Effector memory CD4-positive, alpha-beta T cell (primary cell): Measurements from ENCODE around the gene PSMB5.
A peak's percentile ranks its signal among the peaks of the same experiment; 100 is the strongest.

ENCODE experiments used
- DNase-seq, 3 donors: peaks; one replicate each; pipeline ENCODE4 v3.0.0-alpha.2; 2020
- H3K27ac ChIP-seq: 2 replicates; pipeline ENCODE4 v1.7.0; 2013; ENCODE audit warnings: mild to moderate bottlenecking, low read length, moderate library complexity; ENCODE audit not compliant: insufficient read depth, poor library complexity, severe bottlenecking
- H3K27me3 ChIP-seq: replicated peaks from 2 replicates; pipeline ENCODE4 v1.7.0; 2013; ENCODE audit warnings: mild to moderate bottlenecking, low read length; ENCODE audit not compliant: insufficient read depth, control insufficient read depth, poor library complexity, severe bottlenecking
- H3K36me3 ChIP-seq: 2 replicates; pipeline ENCODE4 v1.7.0; 2013; ENCODE audit warnings: mild to moderate bottlenecking, low read length, moderate library complexity; ENCODE audit not compliant: control insufficient read depth, insufficient read depth
- H3K4me1 ChIP-seq: 2 replicates; pipeline ENCODE4 v1.7.0; 2013; ENCODE audit warnings: low read length, mild to moderate bottlenecking; ENCODE audit not compliant: control insufficient read depth, insufficient read depth, poor library complexity, severe bottlenecking
- H3K4me3 ChIP-seq: 2 replicates; pipeline ENCODE4 v1.7.0; 2013; ENCODE audit warnings: low read length, low read depth, mild to moderate bottlenecking; ENCODE audit not compliant: insufficient read depth, poor library complexity, severe bottlenecking
- H3K9me3 ChIP-seq: 2 replicates; pipeline ENCODE4 v1.7.0; 2013; ENCODE audit warnings: mild to moderate bottlenecking, low read length, moderate library complexity; ENCODE audit not compliant: control insufficient read depth
- total RNA-seq, 3 donors: gene quantifications; one replicate each; lab custom pipeline; 2026; lab: John Stamatoyannopoulos, UW

PSMB5 gene
- total RNA-seq, result 8.1 to 10.5 (median 9.1) reads per million in 3 donors

DNA sequence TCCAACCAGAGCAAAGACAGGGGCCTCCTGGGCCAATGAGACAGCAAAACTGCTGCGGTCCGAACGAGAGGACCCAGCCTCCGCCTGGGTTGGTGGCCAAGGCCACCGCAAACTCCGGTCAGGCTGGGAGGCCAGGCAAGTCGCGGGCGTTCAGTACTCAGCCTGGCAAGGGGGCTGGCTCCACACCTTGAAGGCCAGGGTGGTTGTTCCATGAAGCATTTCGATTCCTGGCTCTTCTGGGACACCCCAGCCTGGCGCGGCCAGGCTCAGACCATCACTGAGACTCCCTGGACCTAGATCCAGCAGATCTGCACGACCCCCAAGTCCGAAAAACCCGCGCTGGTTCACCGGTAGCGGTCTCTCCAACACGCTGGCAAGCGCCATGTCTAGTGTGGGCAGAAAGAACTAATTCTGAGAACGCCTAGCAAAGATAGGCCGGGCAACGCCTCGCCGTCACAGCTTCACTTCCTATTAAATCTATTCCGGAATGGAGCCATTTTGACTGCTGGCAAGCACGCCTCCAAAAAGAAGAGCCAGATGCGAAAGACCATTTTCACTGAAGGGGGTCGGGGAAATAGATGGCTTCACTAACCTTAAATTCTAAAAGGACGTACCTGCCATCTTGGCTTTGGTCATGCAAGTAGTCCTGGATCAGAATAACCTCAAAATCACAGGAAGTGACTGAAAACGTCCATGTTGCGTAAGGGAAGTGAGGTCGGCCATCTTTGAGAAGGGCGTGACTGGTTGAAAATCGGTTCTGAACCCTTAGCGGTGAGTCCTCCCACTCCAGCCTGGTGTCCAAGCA, at the start of gene PSMB5:
Gene PSMB5 (minus strand): TSS at position 403 of the 805 bp plus-strand sequence. CDS start 19 bp downstream, at position 384.
- Histone ChIP-seq H3K4me3 (peak within 1 kb of the TSS; percentile 79), H3K4me1 (peaks cover 14% of the 10 kb centered on the region), H3K27ac (peak within 1 kb of the TSS; percentile 87), H3K9me3 (no peaks in the 10 kb centered on the region), H3K36me3 (peaks cover 16% of the 10 kb centered on the region), H3K27me3 (no peaks in the 10 kb centered on the region)
- DNase-seq, result peak; percentile 65 to 84 (median 82)

DNA sequence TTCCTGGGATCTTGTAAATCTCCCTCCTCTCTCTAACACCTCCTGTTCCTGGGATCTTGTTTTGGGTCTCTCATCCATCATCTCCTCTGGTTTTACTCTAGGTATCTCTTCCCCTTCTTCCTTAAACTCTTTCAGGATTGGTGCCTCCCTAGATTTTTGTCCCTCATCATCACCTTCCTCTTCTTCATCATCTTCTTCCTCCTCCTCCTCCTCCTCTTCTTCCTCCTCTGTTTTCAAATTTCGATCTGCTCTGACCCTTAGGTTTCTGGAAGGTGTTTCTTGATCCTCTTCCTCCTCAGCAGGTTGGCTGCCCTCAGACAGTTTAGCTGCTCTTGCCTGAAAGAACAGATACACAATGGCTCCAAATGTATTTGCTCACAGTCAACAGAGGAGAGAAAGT, 45.8 kb upstream of the PSMB5 start:
- no peak overlapping the region for H3K27ac ChIP-seq

DNA sequence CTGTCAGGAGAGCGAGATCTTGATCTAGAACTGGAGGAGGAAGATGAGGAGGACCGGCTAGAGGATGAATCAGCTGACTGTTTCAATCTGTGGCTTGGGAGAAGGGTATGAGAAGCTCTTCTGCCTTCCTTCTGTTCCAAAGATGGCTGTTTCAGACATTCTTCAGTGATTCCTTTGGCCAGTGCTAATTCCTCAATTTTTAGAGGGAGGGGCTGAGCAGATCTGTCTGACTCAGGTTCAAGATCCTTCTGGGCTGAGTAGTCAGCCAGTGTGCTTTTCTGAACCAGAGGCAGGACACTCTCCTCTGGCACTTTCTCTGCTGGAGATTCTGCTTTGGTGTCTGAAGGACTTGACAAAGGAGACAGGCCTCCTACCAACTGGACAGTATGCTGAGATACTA, 45.0 kb upstream of the PSMB5 start:
- no peak overlapping the region for H3K27ac ChIP-seq
- H3K9me3 ChIP-seq, result no peaks in the 10 kb centered on the region
- peaks cover 91% of the 10 kb centered on the region for H3K36me3 ChIP-seq
- no peak for DNase-seq
- no peaks in the 10 kb centered on the region for H3K4me1 ChIP-seq
- no peak overlapping the region for H3K4me3 ChIP-seq
- H3K27me3 ChIP-seq, result no peaks in the 10 kb centered on the region

More for the DNA sequence above, 45.8 kb upstream of the PSMB5 start:
- Histone ChIP-seq H3K27me3 (no peaks in the 10 kb centered on the region), H3K36me3 (peaks cover 91% of the 10 kb centered on the region), H3K9me3 (no peaks in the 10 kb centered on the region), H3K4me3 (no peak overlapping the region), H3K4me1 (no peaks in the 10 kb centered on the region)
- no peak for DNase-seq

DNA sequence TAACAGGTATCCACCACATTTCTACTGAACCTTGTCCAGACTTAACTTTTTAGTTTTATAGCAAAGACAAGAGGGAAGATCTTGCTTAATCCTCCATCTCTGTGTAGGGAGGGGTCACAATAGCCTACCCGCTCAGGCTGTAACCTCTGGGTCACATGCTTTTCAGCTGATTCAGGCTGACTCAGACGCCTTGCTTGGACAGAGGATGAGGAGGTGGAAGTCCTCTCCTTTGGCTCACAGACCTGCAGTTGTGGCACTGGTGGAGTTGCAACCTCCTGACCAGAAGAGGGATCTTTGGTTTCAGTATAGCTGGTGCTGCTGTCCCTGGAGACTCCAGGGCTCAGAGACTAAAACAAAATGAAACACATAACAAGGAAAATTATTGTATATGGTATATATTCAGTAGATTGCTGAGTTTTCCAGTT, 44.0 kb upstream of the PSMB5 start:
- Histone ChIP-seq H3K27ac (no peak overlapping the region), H3K4me1 (no peaks in the 10 kb centered on the region), H3K27me3 (no peaks in the 10 kb centered on the region), H3K4me3 (no peak overlapping the region), H3K9me3 (no peaks in the 10 kb centered on the region), H3K36me3 (peaks cover 87% of the 10 kb centered on the region)
- no peak for DNase-seq

DNA sequence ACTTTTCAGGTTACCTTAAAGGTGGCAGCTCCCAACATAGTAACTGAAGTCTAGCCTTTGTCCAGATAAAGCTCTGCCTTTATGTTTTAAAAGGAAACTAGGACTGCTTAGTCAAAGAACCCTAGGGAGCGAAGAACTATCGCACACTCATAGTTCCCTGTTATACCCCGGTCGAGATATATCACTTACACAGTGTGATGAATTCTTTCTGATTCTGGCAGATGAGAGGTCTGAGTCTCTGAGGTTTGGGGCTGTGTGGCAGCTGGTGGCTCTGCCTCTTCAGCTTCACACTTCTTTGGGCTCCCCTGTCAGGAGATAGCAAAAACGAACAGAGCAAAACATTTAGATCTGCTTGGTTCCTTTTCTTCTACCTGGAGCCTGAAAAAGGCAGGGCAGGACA, 43.3 kb upstream of the PSMB5 start:
- DNase-seq, result no peak
- no peak overlapping the region for H3K27ac ChIP-seq
- no peaks in the 10 kb centered on the region for H3K9me3 ChIP-seq
- no peaks in the 10 kb centered on the region for H3K27me3 ChIP-seq
- no peak overlapping the region for H3K4me3 ChIP-seq
- H3K4me1 ChIP-seq, result no peaks in the 10 kb centered on the region
- peaks cover 85% of the 10 kb centered on the region for H3K36me3 ChIP-seq

DNA sequence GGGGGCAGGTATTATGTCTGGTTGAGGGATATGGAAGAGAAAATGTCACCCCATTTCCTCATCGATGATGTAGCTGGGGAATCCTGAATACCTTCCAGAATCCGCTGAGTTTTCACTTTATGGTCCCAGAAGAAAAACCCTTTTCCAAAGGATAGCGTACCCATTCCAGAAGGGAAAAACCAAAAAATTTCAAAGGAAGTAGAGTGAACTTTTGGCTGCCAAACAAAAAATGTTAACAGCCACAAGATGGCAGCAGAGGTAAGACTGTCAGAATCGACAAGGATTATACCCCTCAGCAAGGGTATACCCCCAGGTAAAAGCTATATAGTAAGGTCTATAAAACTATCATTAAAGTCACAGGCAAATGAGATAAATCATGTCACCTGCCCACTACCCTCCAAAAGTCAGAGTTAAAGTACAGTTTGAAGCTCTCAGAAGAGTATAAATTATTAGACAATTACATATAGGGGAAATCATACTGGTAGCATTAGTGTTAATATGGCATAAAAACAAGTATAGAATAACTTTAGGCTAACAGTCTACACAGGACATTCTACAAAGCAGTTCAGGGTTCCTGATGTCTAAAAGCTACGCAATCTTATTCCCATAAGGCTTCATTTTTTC, 42.2 kb upstream of the PSMB5 start:
- Histone ChIP-seq H3K36me3 (peaks cover 79% of the 10 kb centered on the region), H3K4me3 (no peak overlapping the region), H3K27me3 (no peaks in the 10 kb centered on the region), H3K9me3 (no peaks in the 10 kb centered on the region), H3K27ac (no peak overlapping the region), H3K4me1 (peaks cover under 1% of the 10 kb centered on the region)
- DNase-seq, result no peak

DNA sequence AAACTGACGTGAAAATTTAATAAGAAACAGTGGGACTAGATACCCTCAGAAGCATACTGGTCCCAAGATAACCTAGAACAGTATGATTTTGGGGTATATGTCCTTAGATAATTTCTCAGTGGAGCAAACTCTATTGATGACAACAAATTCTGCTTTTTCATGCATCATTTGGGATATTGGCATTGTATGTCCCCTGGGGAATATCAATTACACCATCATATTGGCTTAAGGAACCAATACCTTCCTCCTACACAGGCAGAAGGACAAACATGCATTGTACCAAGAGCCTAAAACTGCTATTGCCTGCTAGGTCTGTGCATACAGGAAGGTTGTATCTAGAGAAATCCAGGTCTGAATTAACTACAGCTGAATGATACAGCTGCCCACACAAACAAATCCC, 40.2 kb upstream of the PSMB5 start:
- peaks cover 60% of the 10 kb centered on the region for H3K36me3 ChIP-seq
- no peak for DNase-seq
- no peak overlapping the region for H3K27ac ChIP-seq
- H3K4me3 ChIP-seq, result no peak overlapping the region
- H3K4me1 ChIP-seq, result peaks cover 14% of the 10 kb centered on the region
- no peaks in the 10 kb centered on the region for H3K27me3 ChIP-seq
- H3K9me3 ChIP-seq, result no peaks in the 10 kb centered on the region

DNA sequence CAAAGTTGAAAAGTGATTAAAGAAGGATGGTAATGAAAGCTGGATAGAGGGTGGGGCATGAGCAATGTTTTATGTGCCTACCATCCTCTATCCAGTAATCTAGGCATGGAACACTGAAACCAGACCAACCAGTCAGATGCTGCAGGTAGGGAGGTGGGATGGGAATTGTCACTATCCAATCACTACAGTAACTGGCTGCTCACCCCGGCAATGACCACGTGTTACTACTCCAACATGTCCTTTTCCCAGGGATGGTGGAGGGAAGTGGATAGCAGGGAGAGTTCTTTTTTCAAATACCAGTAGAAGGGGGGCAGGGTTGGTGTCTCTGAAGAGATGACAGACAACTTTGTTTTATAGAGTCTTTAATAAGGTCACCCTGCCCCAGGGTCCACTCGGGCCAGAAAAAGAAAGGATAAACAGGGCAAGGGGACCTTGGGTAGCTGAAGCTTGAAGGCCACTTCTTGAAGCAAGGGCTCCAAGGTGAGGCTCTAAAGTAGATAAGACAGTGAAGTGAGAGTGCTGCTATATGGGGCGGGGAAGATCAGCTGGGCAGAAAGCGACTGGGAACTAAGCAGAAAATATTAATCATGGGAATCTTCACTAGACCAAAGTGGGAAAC, 37.3 kb upstream of the PSMB5 start:
- Histone ChIP-seq H3K4me3 (no peak overlapping the region), H3K4me1 (peaks cover 18% of the 10 kb centered on the region), H3K36me3 (peaks cover 54% of the 10 kb centered on the region), H3K9me3 (no peaks in the 10 kb centered on the region), H3K27ac (peak overlapping the region; percentile 70), H3K27me3 (no peaks in the 10 kb centered on the region)
- no peak for DNase-seq

DNA sequence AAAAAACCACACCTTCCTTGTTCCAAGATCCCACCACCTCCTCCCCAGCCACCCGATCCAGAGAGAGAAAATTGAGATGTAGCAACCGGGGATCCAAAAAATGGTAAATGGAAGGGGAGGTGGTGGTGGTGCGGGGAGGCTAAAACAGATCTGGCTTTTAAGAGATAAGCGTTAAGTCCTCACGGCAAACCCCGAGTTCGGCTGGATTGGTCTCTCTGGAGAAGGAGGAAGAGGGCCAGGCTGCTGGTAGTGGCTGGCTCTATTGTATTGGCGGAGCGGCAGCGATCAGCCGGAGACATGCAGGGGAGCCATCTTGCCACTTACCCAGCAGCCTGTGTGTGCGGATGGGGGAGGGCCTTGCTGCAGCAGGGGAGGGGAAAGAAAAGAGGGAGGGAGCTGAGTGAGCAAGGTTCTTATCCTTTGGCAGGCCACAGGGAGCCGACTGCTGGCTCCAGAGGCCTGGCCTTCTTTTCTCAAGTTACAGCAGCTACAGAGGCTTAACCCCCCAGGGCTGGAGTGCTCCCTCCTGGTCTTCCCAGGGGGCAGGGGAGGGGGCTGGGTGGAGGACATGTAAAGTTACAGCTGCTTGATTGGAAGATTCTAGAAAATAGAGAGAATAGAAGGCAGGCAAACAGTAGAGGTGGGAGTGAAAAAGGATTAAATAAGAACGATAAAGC, 36.7 kb upstream of the PSMB5 start:
- peak overlapping the region; percentile 70 for H3K27ac ChIP-seq
- peak overlapping the region; percentile 62 for H3K4me3 ChIP-seq
- H3K36me3 ChIP-seq, result peaks cover 54% of the 10 kb centered on the region
- peak; percentile 55 to 67 (median 65) for DNase-seq
- no peaks in the 10 kb centered on the region for H3K27me3 ChIP-seq
- no peaks in the 10 kb centered on the region for H3K9me3 ChIP-seq
- peaks cover 18% of the 10 kb centered on the region for H3K4me1 ChIP-seq
